Measurements from ENCODE around the gene NF2. TPM values are rescaled to one million over a fixed set of nuclear protein-coding genes. Genes with fewer than 3 reads are reported as not detected.

The NF2 gene
- total and polyA plus RNA-seq, 2 of the 8 experiments (the other 6 are each of a cell fraction or from before 2014, with no cell fraction given): 17.6 to 53.6 TPM

DNA sequence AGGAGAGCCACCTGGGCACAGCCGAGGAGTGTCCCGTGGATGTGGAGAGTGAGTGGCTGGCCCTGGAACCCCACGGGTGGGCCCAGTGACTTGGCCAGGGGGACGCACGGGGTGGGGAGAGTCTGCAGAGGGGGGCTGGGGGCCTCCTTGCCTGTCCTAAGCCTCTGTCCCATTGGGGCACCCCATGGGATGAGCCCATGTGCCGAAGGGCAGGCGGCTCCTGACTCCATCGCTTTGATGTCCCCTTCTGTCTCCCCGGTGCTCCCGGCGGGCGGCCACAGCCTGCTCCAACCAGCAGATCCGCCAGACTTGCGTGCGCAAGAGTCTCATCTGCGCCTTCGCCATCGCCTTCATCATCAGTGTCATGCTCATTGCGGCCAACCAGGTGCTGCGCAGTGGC, 125.7 kb downstream of the NF2 start:
- no peak overlapping the region for H2BK15ac ChIP-seq (ENCODE audit: low read length)
- no peak overlapping the region for H2BK120ac ChIP-seq (replicated peaks; ENCODE audit: low read depth, low read length)
- no peak overlapping the region for H3K14ac ChIP-seq (ENCODE audit: insufficient read length)
- POLR2A ChIA-PET (ENCODE audit: partially characterized antibody): no interaction called here
- no peak overlapping the region for H2BK20ac ChIP-seq (ENCODE audit: low read length)
- H4K20me1 ChIP-seq (replicated peaks in 1 of 2; ENCODE audit: control insufficient read depth in 1 of 2, insufficient read depth in 2 of 2, low read length in 2 of 2): no peaks in the 10 kb centered on the region
- no peak overlapping the region for H3K4me2 ChIP-seq (ENCODE audit: insufficient read depth in 1 of 2, low read depth in 2 of 2, low read length in 2 of 2)
- H2BK12ac ChIP-seq (ENCODE audit: low read depth, low read length): no peak overlapping the region
- H4K91ac ChIP-seq (replicated peaks; ENCODE audit: insufficient read length, low read length): no peak overlapping the region
- H3K27ac ChIP-seq (ENCODE audit: low read depth, low read length): no peak overlapping the region
- no peak overlapping the region for H3K56ac ChIP-seq (replicated peaks; ENCODE audit: insufficient read length, low read depth, low read length)
- H3K23me2 ChIP-seq (ENCODE audit: low read depth, low read length): no peaks in the 10 kb centered on the region
- H3K23ac ChIP-seq (ENCODE audit: insufficient read length): no peak overlapping the region
- no peak overlapping the region for H4K8ac ChIP-seq (ENCODE audit: extremely low read depth, insufficient read depth, low read length)
- H2AFZ ChIP-seq (ENCODE audit: low read length): no peak overlapping the region
- H3K27me3 ChIP-seq (replicated peaks in 1 of 4; ENCODE audit: control insufficient read depth in 3 of 4, extremely low read depth in 1 of 4, insufficient read depth in 3 of 4, low read length in 3 of 4): peaks cover 0 to 2% (median under 1%) of the 10 kb centered on the region in 4 experiments; a peak in 2 of 7 replicates
- FAIRE-seq (no peak), DNase-seq (ENCODE audit: low read depth in 1 of 2, low spot score in 2 of 2) (no peak)
- no peak overlapping the region for H3K18ac ChIP-seq (ENCODE audit: extremely low read depth, low read length)
- H3K4ac ChIP-seq (replicated peaks; ENCODE audit: insufficient read length, low read depth, low read length): no peak overlapping the region
- H4K5ac ChIP-seq (ENCODE audit: insufficient read length, low read depth, low read length): no peak overlapping the region
- no peaks in the 10 kb centered on the region for H3K79me2 ChIP-seq (ENCODE audit: control insufficient read depth in 1 of 2, insufficient read depth in 2 of 2, low read length in 2 of 2)
- H3K36me3 ChIP-seq (ENCODE audit: control insufficient read depth in 2 of 4, insufficient read depth in 4 of 4, low read length in 3 of 4): no peaks in the 10 kb centered on the region
- no peak overlapping the region for H3K4me3 ChIP-seq (ENCODE audit: extremely low read depth in 1 of 4, insufficient read depth in 2 of 4, low read depth in 3 of 4, low read length in 4 of 4)
- no peak overlapping the region for H2BK5ac ChIP-seq (ENCODE audit: low read depth, low read length)
- H3K4me1 ChIP-seq (replicated peaks in 1 of 4; ENCODE audit: control insufficient read depth in 3 of 4, insufficient read depth in 4 of 4, low read length in 3 of 4): peaks cover 0 to 6% (median 4%) of the 10 kb centered on the region in 4 experiments; a peak in 6 of 7 replicates
- 93% methylated on average over 17 of the region's 20 CpGs; no CpG with 5 or more reads in 1 of the 2 experiments for WGBS, 2 experiments (ENCODE audit: extremely low coverage in 1 of 2, insufficient coverage in 1 of 2, insufficient read length in 1 of 2, insufficient replicate concordance in 2 of 2, low coverage in 1 of 2, low lambda C conversion rate in 2 of 2, missing lambda C conversion rate in 1 of 2)
- no peaks in the 10 kb centered on the region for H3K79me1 ChIP-seq (ENCODE audit: low read depth, low read length)
- H3K9me3 ChIP-seq (ENCODE audit: insufficient read depth in 2 of 2, low read depth in 1 of 2, low read length in 1 of 2): no peaks in the 10 kb centered on the region
- H3K9ac ChIP-seq (replicated peaks in 1 of 4; ENCODE audit: extremely low read depth in 1 of 4, low read depth in 3 of 4, low read length in 3 of 4): no peak overlapping the region
- no peak overlapping the region for H2AK5ac ChIP-seq (ENCODE audit: low read depth, low read length)
- CTCF ChIA-PET (ENCODE audit: partially characterized antibody): no interaction called here
- TF ChIP-seq, protein P1, sequence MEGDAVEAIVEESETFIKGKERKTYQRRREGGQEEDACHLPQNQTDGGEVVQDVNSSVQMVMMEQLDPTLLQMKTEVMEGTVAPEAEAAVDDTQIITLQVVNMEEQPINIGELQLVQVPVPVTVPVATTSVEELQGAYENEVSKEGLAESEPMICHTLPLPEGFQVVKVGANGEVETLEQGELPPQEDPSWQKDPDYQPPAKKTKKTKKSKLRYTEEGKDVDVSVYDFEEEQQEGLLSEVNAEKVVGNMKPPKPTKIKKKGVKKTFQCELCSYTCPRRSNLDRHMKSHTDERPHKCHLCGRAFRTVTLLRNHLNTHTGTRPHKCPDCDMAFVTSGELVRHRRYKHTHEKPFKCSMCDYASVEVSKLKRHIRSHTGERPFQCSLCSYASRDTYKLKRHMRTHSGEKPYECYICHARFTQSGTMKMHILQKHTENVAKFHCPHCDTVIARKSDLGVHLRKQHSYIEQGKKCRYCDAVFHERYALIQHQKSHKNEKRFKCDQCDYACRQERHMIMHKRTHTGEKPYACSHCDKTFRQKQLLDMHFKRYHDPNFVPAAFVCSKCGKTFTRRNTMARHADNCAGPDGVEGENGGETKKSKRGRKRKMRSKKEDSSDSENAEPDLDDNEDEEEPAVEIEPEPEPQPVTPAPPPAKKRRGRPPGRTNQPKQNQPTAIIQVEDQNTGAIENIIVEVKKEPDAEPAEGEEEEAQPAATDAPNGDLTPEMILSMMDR (IDR thresholded peaks at IDR 0.05; ENCODE audit: control extremely low read depth in 1 of 3, insufficient read depth in 1 of 3, low read depth in 1 of 3, low read length in 3 of 3): no peak
- TF ChIP-seq RFX5 (IDR thresholded peaks at IDR 0.05; ENCODE audit: borderline replicate concordance, low read depth, low read length) (no peak), EP300 (IDR thresholded peaks at IDR 0.05; ENCODE audit: borderline replicate concordance in 1 of 2, low read depth in 2 of 2, low read length in 2 of 2) (no peak), BRCA1 (IDR thresholded peaks at IDR 0.05; ENCODE audit: low read depth, low read length) (no peak), POU5F1 (IDR thresholded peaks at IDR 0.05; ENCODE audit: low read depth, low read length) (no peak), CHD2 (IDR thresholded peaks at IDR 0.05; ENCODE audit: low read length) (no peak), JUN (IDR thresholded peaks at IDR 0.05; ENCODE audit: low read depth, low read length) (no peak), NANOG (IDR thresholded peaks at IDR 0.05; ENCODE audit: insufficient read depth, low read depth, low read length, poor library complexity, severe bottlenecking) (no peak), HDAC6 (IDR thresholded peaks at IDR 0.05; ENCODE audit: low read depth, low read length) (no peak), YY1 (IDR thresholded peaks at IDR 0.05; ENCODE audit: low read depth, low read length) (no peak)
- TF ChIP-seq, protein P2, sequence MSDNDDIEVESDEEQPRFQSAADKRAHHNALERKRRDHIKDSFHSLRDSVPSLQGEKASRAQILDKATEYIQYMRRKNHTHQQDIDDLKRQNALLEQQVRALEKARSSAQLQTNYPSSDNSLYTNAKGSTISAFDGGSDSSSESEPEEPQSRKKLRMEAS (IDR thresholded peaks at IDR 0.05): no peak
